ENCODE measurements around the gene VWA5B1. TPM values are rescaled to one million over a fixed set of nuclear protein-coding genes. Genes with fewer than 3 reads are reported as not detected.

Gene VWA5B1
- total and polyA plus RNA-seq, 2 of the 8 experiments (the other 6 are each of a cell fraction or from before 2014, with no cell fraction given) = 0.54 to 2.3 TPM

GRCh38 chr1:20367116-20367585 is 76.5 kb downstream of the VWA5B1 start:
- Histone ChIP-seq H3K4me3 (ENCODE audit: extremely low read depth in 1 of 4, insufficient read depth in 2 of 4, low read depth in 3 of 4, low read length in 4 of 4) (peak overlapping the region; percentile 38 to 72 (median 48); a peak in 5 of 8 replicates), H2BK5ac (ENCODE audit: low read depth, low read length) (no peak overlapping the region), H2AFZ (ENCODE audit: low read length) (no peak overlapping the region), H4K5ac (ENCODE audit: insufficient read length, low read depth, low read length) (no peak overlapping the region), H3K4me2 (ENCODE audit: insufficient read depth in 1 of 2, low read depth in 2 of 2, low read length in 2 of 2) (peak overlapping the region; percentile 82 to 90), H3K56ac (replicated peaks; ENCODE audit: insufficient read length, low read depth, low read length) (no peak overlapping the region), H3K36me3 (ENCODE audit: control insufficient read depth in 2 of 4, insufficient read depth in 4 of 4, low read length in 3 of 4) (no peaks in the 10 kb centered on the region), H2BK20ac (ENCODE audit: low read length) (no peak overlapping the region), H3K27ac (ENCODE audit: low read depth, low read length) (no peak overlapping the region), H2BK15ac (ENCODE audit: low read length) (peak overlapping the region; percentile 95; the same call in 1 of the 2 replicates), H3K79me2 (ENCODE audit: control insufficient read depth in 1 of 2, insufficient read depth in 2 of 2, low read length in 2 of 2) (no peaks in the 10 kb centered on the region), H3K4me1 (replicated peaks in 1 of 4; ENCODE audit: control insufficient read depth in 3 of 4, insufficient read depth in 4 of 4, low read length in 3 of 4) (peaks cover 0 to 13% (median 5%) of the 10 kb centered on the region in 4 experiments; a peak in 5 of 7 replicates), H3K18ac (ENCODE audit: extremely low read depth, low read length) (peak overlapping the region; percentile 48), H3K9me3 (ENCODE audit: insufficient read depth in 2 of 2, low read depth in 1 of 2, low read length in 1 of 2) (no peaks in the 10 kb centered on the region), H2BK12ac (ENCODE audit: low read depth, low read length) (no peak overlapping the region), H3K23me2 (ENCODE audit: low read depth, low read length) (peaks cover 9% of the 10 kb centered on the region; the same call in 1 of the 2 replicates), H4K91ac (replicated peaks; ENCODE audit: insufficient read length, low read length) (no peak overlapping the region), H3K23ac (ENCODE audit: insufficient read length) (no peak overlapping the region), H3K14ac (ENCODE audit: insufficient read length) (no peak overlapping the region), H3K4ac (replicated peaks; ENCODE audit: insufficient read length, low read depth, low read length) (no peak overlapping the region), H3K9ac (replicated peaks in 1 of 4; ENCODE audit: extremely low read depth in 1 of 4, low read depth in 3 of 4, low read length in 3 of 4) (no peak overlapping the region), H4K8ac (ENCODE audit: extremely low read depth, insufficient read depth, low read length) (no peak overlapping the region; the same call in 1 of the 2 replicates), H2AK5ac (ENCODE audit: low read depth, low read length) (no peak overlapping the region), H4K20me1 (replicated peaks in 1 of 2; ENCODE audit: control insufficient read depth in 1 of 2, insufficient read depth in 2 of 2, low read length in 2 of 2) (peaks cover 0 to 2% of the 10 kb centered on the region in 2 experiments), H3K79me1 (ENCODE audit: low read depth, low read length) (no peaks in the 10 kb centered on the region), H2BK120ac (replicated peaks; ENCODE audit: low read depth, low read length) (no peak overlapping the region), H3K27me3 (replicated peaks in 1 of 4; ENCODE audit: control insufficient read depth in 3 of 4, extremely low read depth in 1 of 4, insufficient read depth in 3 of 4, low read length in 3 of 4) (peaks cover 20 to 73% (median 51%) of the 10 kb centered on the region in 4 experiments)
- ChIA-PET POLR2A (ENCODE audit: partially characterized antibody) (interaction anchor here (1.1 kb wide), 1 partner anchor 64 kb away, joined by 3 read pairs; no protein-coding TSS in a partner anchor), CTCF (ENCODE audit: partially characterized antibody) (interaction anchor here (1.0 to 3.4 kb wide), 12 partner anchors 8 to 215 kb away, joined by 3 to 25 read pairs (median 4); no protein-coding TSS in a partner anchor)
- peak; percentile 82 for FAIRE-seq
- WGBS, 2 experiments (ENCODE audit: extremely low coverage in 1 of 2, insufficient coverage in 1 of 2, insufficient read length in 1 of 2, insufficient replicate concordance in 2 of 2, low coverage in 1 of 2, low lambda C conversion rate in 2 of 2, missing lambda C conversion rate in 1 of 2) = 21% methylated on average over 11 of the region's 11 CpGs; no CpG with 5 or more reads in 1 of the 2 experiments
- peak; percentile 43 to 70 for DNase-seq (ENCODE audit: low read depth in 1 of 2, low spot score in 2 of 2)
- TF ChIP-seq ZNF274 (IDR thresholded peaks at IDR 0.05; ENCODE audit: borderline replicate concordance, extremely low read depth, low read length) (no peak), CHD2 (IDR thresholded peaks at IDR 0.05; ENCODE audit: low read length) (no peak), RXRA (IDR thresholded peaks at IDR 0.05; ENCODE audit: insufficient read depth, low read depth, low read length) (no peak), EP300 (IDR thresholded peaks at IDR 0.05; ENCODE audit: borderline replicate concordance in 1 of 2, low read depth in 2 of 2, low read length in 2 of 2) (no peak), ASH2L (IDR thresholded peaks at IDR 0.05; ENCODE audit: low read length) (no peak), CEBPB (IDR thresholded peaks at IDR 0.05; ENCODE audit: low read depth, low read length) (no peak), BCL11A (IDR thresholded peaks at IDR 0.05; ENCODE audit: low read depth in 2 of 2, low read length in 2 of 2) (no peak), MAX (IDR thresholded peaks at IDR 0.05) (peak; percentile 96), EZH2 (IDR thresholded peaks at IDR 0.05; ENCODE audit: low read depth, low read length, severe bottlenecking) (no peak), BACH1 (IDR thresholded peaks at IDR 0.05; ENCODE audit: low read length) (no peak), SIX5 (IDR thresholded peaks at IDR 0.05; ENCODE audit: low read depth, low read length) (no peak), SP2 (IDR thresholded peaks at IDR 0.05; ENCODE audit: low read length) (no peak), NANOG (IDR thresholded peaks at IDR 0.05; ENCODE audit: insufficient read depth, low read depth, low read length, poor library complexity, severe bottlenecking) (no peak), TEAD4 (IDR thresholded peaks at IDR 0.05; ENCODE audit: low read depth, low read length) (no peak)

Measured in H1 (cell line).